Measurements from ENCODE around the gene EFCAB10. TPM values are rescaled to one million over a fixed set of nuclear protein-coding genes. Genes with fewer than 3 reads are reported as not detected.
A peak's percentile ranks its signal among the peaks of the same experiment; 100 is the strongest.

EFCAB10 gene
- total and polyA plus RNA-seq, 2 of the 13 experiments (the other 11 are each of a cell fraction or from before 2014, with no cell fraction given): 0.40 TPM; not detected in 1

DNA sequence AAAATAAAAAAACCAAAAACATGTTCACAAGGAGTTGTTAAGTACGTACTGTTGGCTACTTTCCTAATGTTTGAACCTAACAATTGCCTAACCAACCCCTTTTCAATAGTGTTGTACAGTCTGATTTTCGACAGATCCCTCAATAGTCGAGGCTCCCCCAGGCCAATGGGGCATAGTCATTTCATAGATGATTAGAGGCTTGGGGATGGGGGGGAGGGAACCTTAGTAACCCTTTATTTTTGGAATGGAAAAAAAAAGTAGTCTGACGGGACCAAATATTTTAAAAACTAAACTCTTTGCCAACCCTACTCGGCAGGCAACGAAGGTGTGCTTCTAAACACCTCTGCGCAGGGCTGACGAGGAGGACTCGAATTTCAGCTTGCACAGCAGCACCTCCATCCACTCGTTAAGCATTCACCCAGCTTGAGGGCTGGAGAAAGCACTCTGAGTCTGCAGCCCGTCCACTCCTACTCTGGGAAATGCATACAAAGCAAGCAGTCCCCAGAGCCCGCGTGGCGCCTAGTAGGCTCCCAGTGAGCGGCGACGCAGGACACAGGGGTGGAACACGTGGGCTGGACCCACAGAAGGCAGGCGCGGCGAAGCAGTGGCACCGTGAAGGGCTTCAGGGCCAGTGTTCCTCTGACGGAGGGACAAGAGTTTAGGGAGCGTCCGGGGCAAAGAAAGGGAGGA lies 60.1 kb downstream of the EFCAB10 start (continued):
- TF ChIP-seq MXI1 (IDR thresholded peaks at IDR 0.05; ENCODE audit: borderline replicate concordance, low read depth, low read length): peak; percentile 77; the same call in 2 of the 3 replicates
- no peak for TF ChIP-seq ETV6 (CRISPR knock-in tag; conservative IDR thresholded peaks at IDR 0.05)
- TF ChIP-seq SOX13 (IDR thresholded peaks at IDR 0.05): no peak
- TF ChIP-seq SOX13 (CRISPR knock-in tag; conservative IDR thresholded peaks at IDR 0.05 in 1 of 2, IDR thresholded peaks at IDR 0.05 in 1 of 2): no peak
- TF ChIP-seq, protein P1, sequence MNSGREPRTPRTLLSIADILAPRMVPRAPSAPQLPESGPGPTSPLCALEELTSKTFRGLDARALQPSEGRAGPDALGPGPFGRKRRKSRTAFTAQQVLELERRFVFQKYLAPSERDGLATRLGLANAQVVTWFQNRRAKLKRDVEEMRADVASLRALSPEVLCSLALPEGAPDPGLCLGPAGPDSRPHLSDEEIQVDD (CRISPR knock-in tag; IDR thresholded peaks at IDR 0.05; ENCODE audit: borderline replicate concordance): peak; percentile 93; the same call in 1 of the 2 replicates
- TF ChIP-seq ZNF557 (CRISPR knock-in tag; IDR thresholded peaks at IDR 0.05): no peak
- no peak for TF ChIP-seq PAWR (CRISPR knock-in tag; IDR thresholded peaks at IDR 0.05; ENCODE audit: borderline replicate concordance)
- TF ChIP-seq, protein P2, sequence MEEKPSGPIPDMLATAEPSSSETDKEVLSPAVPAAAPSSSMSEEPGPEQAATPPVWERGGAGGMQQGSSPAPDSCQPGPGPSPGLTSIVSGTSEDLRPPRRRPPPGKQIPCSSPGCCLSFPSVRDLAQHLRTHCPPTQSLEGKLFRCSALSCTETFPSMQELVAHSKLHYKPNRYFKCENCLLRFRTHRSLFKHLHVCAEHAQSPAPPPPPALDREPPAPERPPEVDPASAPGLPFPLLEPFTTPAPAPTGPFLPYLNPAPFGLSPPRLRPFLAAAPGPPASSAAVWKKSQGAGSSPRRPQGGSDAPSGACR (CRISPR knock-in tag; IDR thresholded peaks at IDR 0.05): 0 out of 2 replicates have a peak, but pooled peaks have one; percentile 57
- no peak for TF ChIP-seq ZNF337 (CRISPR knock-in tag; IDR thresholded peaks at IDR 0.05; ENCODE audit: borderline replicate concordance, low read depth)
- TF ChIP-seq BCL6 (CRISPR knock-in tag; IDR thresholded peaks at IDR 0.05): no peak
- TF ChIP-seq, protein P3, sequence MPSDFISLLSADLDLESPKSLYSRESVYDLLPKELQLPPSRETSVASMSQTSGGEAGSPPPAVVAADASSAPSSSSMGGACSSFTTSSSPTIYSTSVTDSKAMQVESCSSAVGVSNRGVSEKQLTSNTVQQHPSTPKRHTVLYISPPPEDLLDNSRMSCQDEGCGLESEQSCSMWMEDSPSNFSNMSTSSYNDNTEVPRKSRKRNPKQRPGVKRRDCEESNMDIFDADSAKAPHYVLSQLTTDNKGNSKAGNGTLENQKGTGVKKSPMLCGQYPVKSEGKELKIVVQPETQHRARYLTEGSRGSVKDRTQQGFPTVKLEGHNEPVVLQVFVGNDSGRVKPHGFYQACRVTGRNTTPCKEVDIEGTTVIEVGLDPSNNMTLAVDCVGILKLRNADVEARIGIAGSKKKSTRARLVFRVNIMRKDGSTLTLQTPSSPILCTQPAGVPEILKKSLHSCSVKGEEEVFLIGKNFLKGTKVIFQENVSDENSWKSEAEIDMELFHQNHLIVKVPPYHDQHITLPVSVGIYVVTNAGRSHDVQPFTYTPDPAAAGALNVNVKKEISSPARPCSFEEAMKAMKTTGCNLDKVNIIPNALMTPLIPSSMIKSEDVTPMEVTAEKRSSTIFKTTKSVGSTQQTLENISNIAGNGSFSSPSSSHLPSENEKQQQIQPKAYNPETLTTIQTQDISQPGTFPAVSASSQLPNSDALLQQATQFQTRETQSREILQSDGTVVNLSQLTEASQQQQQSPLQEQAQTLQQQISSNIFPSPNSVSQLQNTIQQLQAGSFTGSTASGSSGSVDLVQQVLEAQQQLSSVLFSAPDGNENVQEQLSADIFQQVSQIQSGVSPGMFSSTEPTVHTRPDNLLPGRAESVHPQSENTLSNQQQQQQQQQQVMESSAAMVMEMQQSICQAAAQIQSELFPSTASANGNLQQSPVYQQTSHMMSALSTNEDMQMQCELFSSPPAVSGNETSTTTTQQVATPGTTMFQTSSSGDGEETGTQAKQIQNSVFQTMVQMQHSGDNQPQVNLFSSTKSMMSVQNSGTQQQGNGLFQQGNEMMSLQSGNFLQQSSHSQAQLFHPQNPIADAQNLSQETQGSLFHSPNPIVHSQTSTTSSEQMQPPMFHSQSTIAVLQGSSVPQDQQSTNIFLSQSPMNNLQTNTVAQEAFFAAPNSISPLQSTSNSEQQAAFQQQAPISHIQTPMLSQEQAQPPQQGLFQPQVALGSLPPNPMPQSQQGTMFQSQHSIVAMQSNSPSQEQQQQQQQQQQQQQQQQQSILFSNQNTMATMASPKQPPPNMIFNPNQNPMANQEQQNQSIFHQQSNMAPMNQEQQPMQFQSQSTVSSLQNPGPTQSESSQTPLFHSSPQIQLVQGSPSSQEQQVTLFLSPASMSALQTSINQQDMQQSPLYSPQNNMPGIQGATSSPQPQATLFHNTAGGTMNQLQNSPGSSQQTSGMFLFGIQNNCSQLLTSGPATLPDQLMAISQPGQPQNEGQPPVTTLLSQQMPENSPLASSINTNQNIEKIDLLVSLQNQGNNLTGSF (CRISPR knock-in tag; IDR thresholded peaks at IDR 0.05): peak; percentile 52; the same call in 1 of the 2 replicates
- TF ChIP-seq SP2 (CRISPR knock-in tag; IDR thresholded peaks at IDR 0.05): no peak
- TF ChIP-seq, protein P4, sequence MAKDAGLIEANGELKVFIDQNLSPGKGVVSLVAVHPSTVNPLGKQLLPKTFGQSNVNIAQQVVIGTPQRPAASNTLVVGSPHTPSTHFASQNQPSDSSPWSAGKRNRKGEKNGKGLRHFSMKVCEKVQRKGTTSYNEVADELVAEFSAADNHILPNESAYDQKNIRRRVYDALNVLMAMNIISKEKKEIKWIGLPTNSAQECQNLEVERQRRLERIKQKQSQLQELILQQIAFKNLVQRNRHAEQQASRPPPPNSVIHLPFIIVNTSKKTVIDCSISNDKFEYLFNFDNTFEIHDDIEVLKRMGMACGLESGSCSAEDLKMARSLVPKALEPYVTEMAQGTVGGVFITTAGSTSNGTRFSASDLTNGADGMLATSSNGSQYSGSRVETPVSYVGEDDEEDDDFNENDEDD (CRISPR knock-in tag; IDR thresholded peaks at IDR 0.05; ENCODE audit: borderline replicate concordance): peak; percentile 44; the same call in 1 of the 2 replicates
- TF ChIP-seq GTF3A (CRISPR knock-in tag; conservative IDR thresholded peaks at IDR 0.05): 0 out of 2 replicates have a peak, but pooled peaks have one; percentile 12
- TF ChIP-seq ZFP1 (CRISPR knock-in tag; IDR thresholded peaks at IDR 0.05): no peak
- TF ChIP-seq ZNF484 (CRISPR knock-in tag; IDR thresholded peaks at IDR 0.05; ENCODE audit: borderline replicate concordance, low read depth): peak; percentile 16; the same call in 1 of the 2 replicates
- TF ChIP-seq, protein P5, sequence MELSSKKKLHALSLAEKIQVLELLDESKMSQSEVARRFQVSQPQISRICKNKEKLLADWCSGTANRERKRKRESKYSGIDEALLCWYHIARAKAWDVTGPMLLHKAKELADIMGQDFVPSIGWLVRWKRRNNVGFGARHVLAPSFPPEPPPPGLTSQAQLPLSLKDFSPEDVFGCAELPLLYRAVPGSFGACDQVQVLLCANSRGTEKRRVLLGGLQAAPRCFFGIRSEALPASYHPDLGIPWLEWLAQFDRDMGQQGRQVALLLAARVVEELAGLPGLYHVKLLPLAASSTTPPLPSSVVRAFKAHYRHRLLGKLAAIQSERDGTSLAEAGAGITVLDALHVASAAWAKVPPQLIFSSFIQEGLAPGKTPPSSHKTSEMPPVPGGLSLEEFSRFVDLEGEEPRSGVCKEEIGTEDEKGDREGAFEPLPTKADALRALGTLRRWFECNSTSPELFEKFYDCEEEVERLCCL (CRISPR knock-in tag; IDR thresholded peaks at IDR 0.05; ENCODE audit: borderline replicate concordance): 0 out of 2 replicates have a peak, but pooled peaks have one; percentile 46
- peak; percentile 55; the same call in 1 of the 2 replicates for TF ChIP-seq PHF8 (CRISPR knock-in tag; IDR thresholded peaks at IDR 0.05)
- peak; percentile 31; the same call in 1 of the 2 replicates for TF ChIP-seq ZNF350 (CRISPR knock-in tag; IDR thresholded peaks at IDR 0.05; ENCODE audit: borderline replicate concordance, low read depth)
- peak; percentile 63; the same call in 1 of the 2 replicates for TF ChIP-seq ZBTB20 (CRISPR knock-in tag; IDR thresholded peaks at IDR 0.05; ENCODE audit: borderline replicate concordance, low read depth)
